Suprapubic skin (tissue), 4 donors: ENCODE results near the gene PDE4D. TPM values are rescaled to one million over a fixed set of nuclear protein-coding genes. Genes with fewer than 3 reads are reported as not detected.

Source experiments
- DNase-seq, 2 donors: peaks; one replicate each; pipeline ENCODE4 v3.0.0-alpha.2; 2019; ENCODE audit warnings: low spot score in 2 of 2
- H3K27ac ChIP-seq: fragments of 200-600 bp; sonication (generic); one replicate; pipeline ENCODE4 v1.5.1; 2019
- H3K27me3 ChIP-seq: fragments of 200-600 bp; sonication (generic); one replicate; pipeline ENCODE4 v1.5.1; 2019
- H3K36me3 ChIP-seq: fragments of 200-600 bp; sonication (generic); one replicate; pipeline ENCODE4 v1.5.1; 2019
- H3K4me1 ChIP-seq: fragments of 200-600 bp; sonication (generic); one replicate; pipeline ENCODE4 v1.5.1; 2019
- H3K4me3 ChIP-seq: fragments of 200-600 bp; sonication (generic); one replicate; pipeline ENCODE4 v1.5.1; 2019; ENCODE audit warnings: mild to moderate bottlenecking
- H3K9me3 ChIP-seq: fragments of 200-600 bp; sonication (generic); one replicate; pipeline ENCODE4 v1.5.1; 2019
- CTCF ChIP-seq, 2 donors: fragments of 200-600 bp in 1 of 2; fragments of 450-650 bp in 1 of 2; sonication (generic) in 1 of 2; IDR thresholded peaks; one replicate each; pipeline ENCODE4 v1.5.1; 2016 to 2019; ENCODE audit warnings: antibody characterized with exemption in 2 of 2, mild to moderate bottlenecking in 1 of 2, moderate library complexity in 1 of 2
- EP300 ChIP-seq: sonication (generic); formaldehyde crosslinking; IDR thresholded peaks from one replicate; pipeline ENCODE4 v1.6.1; 2017; ENCODE audit warnings: antibody characterized with exemption
- POLR2A ChIP-seq, 2 donors: fragments of 450-650 bp; IDR thresholded peaks; one replicate each; pipeline ENCODE4 v1.6.1; 2017; ENCODE audit warnings: antibody characterized with exemption in 2 of 2, mild to moderate bottlenecking in 2 of 2, moderate library complexity in 2 of 2
- POLR2AphosphoS5 ChIP-seq, 3 donors: sonication (generic); formaldehyde crosslinking; IDR thresholded peaks; one replicate each; pipeline ENCODE4 v1.6.1; 2017; ENCODE audit warnings: antibody characterized with exemption in 3 of 3
- WGBS: methylation state at CpG from one replicate; pipeline ENCODE4 v1.1.5; 2018; 5-methylcytosine and 5-hydroxymethylcytosine counted together
- total RNA-seq, 4 donors: library from RNA; depleted of rRNA; stranded (reverse); fragments of >200 nt; gene quantifications; one replicate each; pipeline ENCODE4 v1.1.0, GENCODE V29; 2016

PDE4D gene
- total RNA-seq, 4 donors from 2014 or later: 26.8 to 57.2 (median 29.9) TPM

- Histone ChIP-seq H3K9me3 (no peaks in the 10 kb centered on the region), H3K27ac (no peak overlapping the region), H3K27me3 (no peaks in the 10 kb centered on the region), H3K4me3 (no peak overlapping the region), H3K36me3 (no peaks in the 10 kb centered on the region), H3K4me1 (no peaks in the 10 kb centered on the region)
- TF ChIP-seq POLR2A (IDR thresholded peaks at IDR 0.05): no peak
- TF ChIP-seq CTCF (IDR thresholded peaks at IDR 0.05): no peak
- TF ChIP-seq POLR2AphosphoS5 (IDR thresholded peaks at IDR 0.05): no peak
- no peak for DNase-seq
- 92% methylated on average over 1 of the region's 1 CpG for WGBS
Observed at GRCh38 chr5:59025734-59026133, 867.8 kb downstream of the PDE4D start.

- Histone ChIP-seq H3K9me3 (no peaks in the 10 kb centered on the region), H3K27ac (no peak overlapping the region), H3K27me3 (no peaks in the 10 kb centered on the region), H3K4me1 (no peaks in the 10 kb centered on the region), H3K36me3 (no peaks in the 10 kb centered on the region), H3K4me3 (no peak overlapping the region)
- no peak for DNase-seq
- WGBS: 69% methylated on average over 7 of the region's 7 CpGs
- TF ChIP-seq EP300: no peak
- TF ChIP-seq CTCF (IDR thresholded peaks at IDR 0.05): no peak
Observed at GRCh38 chr5:59021837-59022514, 871.5 kb downstream of the PDE4D start.

GRCh38 chr5:59021286-59021673, 872.2 kb downstream of the PDE4D start:
- no peak for DNase-seq
- Histone ChIP-seq H3K36me3 (no peaks in the 10 kb centered on the region), H3K4me1 (no peaks in the 10 kb centered on the region), H3K27me3 (no peaks in the 10 kb centered on the region), H3K27ac (no peak overlapping the region), H3K9me3 (no peaks in the 10 kb centered on the region), H3K4me3 (no peak overlapping the region)
- TF ChIP-seq EP300 (no peak), POLR2AphosphoS5 (IDR thresholded peaks at IDR 0.05) (no peak), CTCF (IDR thresholded peaks at IDR 0.05) (no peak), POLR2A (IDR thresholded peaks at IDR 0.05) (no peak)

- no peak for DNase-seq
- TF ChIP-seq POLR2A (IDR thresholded peaks at IDR 0.05) (no peak), CTCF (IDR thresholded peaks at IDR 0.05) (no peak), POLR2AphosphoS5 (IDR thresholded peaks at IDR 0.05) (no peak), EP300 (no peak)
- H3K4me3 ChIP-seq: no peak overlapping the region
Observed at GRCh38 chr5:59020611-59021285, 872.8 kb downstream of the PDE4D start.

GRCh38 chr5:59019078-59019477, 874.4 kb downstream of the PDE4D start:
- H3K27me3 ChIP-seq: no peaks in the 10 kb centered on the region
- no peaks in the 10 kb centered on the region for H3K9me3 ChIP-seq
- TF ChIP-seq POLR2AphosphoS5 (IDR thresholded peaks at IDR 0.05) (no peak), POLR2A (IDR thresholded peaks at IDR 0.05) (no peak), EP300 (no peak), CTCF (IDR thresholded peaks at IDR 0.05) (no peak)
- no peak overlapping the region for H3K4me3 ChIP-seq
- WGBS: 80% methylated on average over 1 of the region's 1 CpG
- H3K36me3 ChIP-seq: no peaks in the 10 kb centered on the region
- H3K4me1 ChIP-seq: no peaks in the 10 kb centered on the region
- H3K27ac ChIP-seq: no peak overlapping the region
- DNase-seq: no peak

More at GRCh38 chr5:59020611-59021285, 872.8 kb downstream of the PDE4D start:
- no peaks in the 10 kb centered on the region for H3K4me1 ChIP-seq
- H3K36me3 ChIP-seq: no peaks in the 10 kb centered on the region
- no peak overlapping the region for H3K27ac ChIP-seq
- H3K27me3 ChIP-seq: no peaks in the 10 kb centered on the region
- 86% methylated on average over 3 of the region's 3 CpGs for WGBS
- no peaks in the 10 kb centered on the region for H3K9me3 ChIP-seq
